Neural cell (in vitro differentiated cells): ENCODE measurements around the gene KLF16.

Experiments
- EZH2 ChIP-seq: fragments of 200-600, 300-800 bp; shearing (Covaris generic), sonication (generic); IDR thresholded peaks from 2 replicates; pipeline ENCODE4 v1.6.1; 2014; ENCODE audit warnings: antibody characterized with exemption, low read length, borderline replicate concordance, mild to moderate bottlenecking; ENCODE audit not compliant: insufficient read depth, poor library complexity, severe bottlenecking
- POLR2AphosphoS5 ChIP-seq: IDR thresholded peaks from 2 replicates; pipeline ENCODE4 v1.6.1; 2012
- REST ChIP-seq: IDR thresholded peaks from 2 replicates; pipeline ENCODE4 v1.6.1; 2012; ENCODE audit warnings: borderline replicate concordance
- TAF1 ChIP-seq: IDR thresholded peaks from 2 replicates; pipeline ENCODE4 v1.6.1; 2012; ENCODE audit warnings: low read depth
- TF ChIP-seq, protein P1 (sequence below): fragments of 450-650 bp; IDR thresholded peaks from 2 replicates; pipeline ENCODE4 v1.5.1; 2014; ENCODE audit warnings: antibody characterized with exemption, mild to moderate bottlenecking, moderate library complexity; ENCODE audit not compliant: poor library complexity, severe bottlenecking

GRCh38 chr19:1814391-1814790 is 49.0 kb downstream of the KLF16 start:
- TF ChIP-seq REST (no peak), TAF1 (no peak), POLR2AphosphoS5 (no peak), EZH2 (no peak)
- TF ChIP-seq, protein P1, sequence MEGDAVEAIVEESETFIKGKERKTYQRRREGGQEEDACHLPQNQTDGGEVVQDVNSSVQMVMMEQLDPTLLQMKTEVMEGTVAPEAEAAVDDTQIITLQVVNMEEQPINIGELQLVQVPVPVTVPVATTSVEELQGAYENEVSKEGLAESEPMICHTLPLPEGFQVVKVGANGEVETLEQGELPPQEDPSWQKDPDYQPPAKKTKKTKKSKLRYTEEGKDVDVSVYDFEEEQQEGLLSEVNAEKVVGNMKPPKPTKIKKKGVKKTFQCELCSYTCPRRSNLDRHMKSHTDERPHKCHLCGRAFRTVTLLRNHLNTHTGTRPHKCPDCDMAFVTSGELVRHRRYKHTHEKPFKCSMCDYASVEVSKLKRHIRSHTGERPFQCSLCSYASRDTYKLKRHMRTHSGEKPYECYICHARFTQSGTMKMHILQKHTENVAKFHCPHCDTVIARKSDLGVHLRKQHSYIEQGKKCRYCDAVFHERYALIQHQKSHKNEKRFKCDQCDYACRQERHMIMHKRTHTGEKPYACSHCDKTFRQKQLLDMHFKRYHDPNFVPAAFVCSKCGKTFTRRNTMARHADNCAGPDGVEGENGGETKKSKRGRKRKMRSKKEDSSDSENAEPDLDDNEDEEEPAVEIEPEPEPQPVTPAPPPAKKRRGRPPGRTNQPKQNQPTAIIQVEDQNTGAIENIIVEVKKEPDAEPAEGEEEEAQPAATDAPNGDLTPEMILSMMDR = no peak
